Caco-2 (cell line): ENCODE results near the gene IGSF21. TPM values are rescaled to one million over a fixed set of nuclear protein-coding genes. Genes with fewer than 3 reads are reported as not detected.
A peak's percentile ranks its signal among the peaks of the same experiment; 100 is the strongest.

Experiments
- BruUV-seq: library from RNA; stranded (reverse); fragments of 400-500 nt; replicated peaks from 2 replicates; lab custom pipeline; 2021; lab: Mats Ljungman, UMichigan
- CTCF ChIA-PET: fragments of 300-600 bp; sonication (Branson Sonifier 250); formaldehyde crosslinking; loops from one replicate; lab custom pipeline; 2022; ENCODE audit warnings: antibody characterized with exemption; lab: Charles Lee
- POLR2A ChIA-PET: fragments of 300-600 bp; sonication (Branson Sonifier 250); formaldehyde crosslinking; loops from one replicate; lab custom pipeline; 2022; ENCODE audit warnings: antibody characterized with exemption; lab: Charles Lee
- DNase-seq, 2 experiments: peaks; one replicate each; pipeline versions ENCODE4 v3.0.0 to v3.0.0-alpha.2; 2020 to 2022
- H3K27me3 ChIP-seq: replicated peaks from 2 replicates; pipeline ENCODE4 v1.6.0; 2011; ENCODE audit warnings: low read length; ENCODE audit not compliant: control insufficient read depth, insufficient read depth
- H3K36me3 ChIP-seq: 2 replicates; pipeline ENCODE4 v1.5.1; 2011; ENCODE audit warnings: low read length; ENCODE audit not compliant: control insufficient read depth, insufficient read depth
- H3K4me1 ChIP-seq: fragments of 250-450 bp; sonication (Bioruptor Pico); 2 replicates; pipeline ENCODE4 v1.5.1; 2020; ENCODE audit warnings: mild to moderate bottlenecking
- H3K4me3 ChIP-seq: 2 replicates; pipeline ENCODE4 v1.5.1; 2011; ENCODE audit warnings: low read depth, mild to moderate bottlenecking, control low read depth, low read length
- H3K9me3 ChIP-seq: fragments of 250-450 bp; sonication (Bioruptor Pico); 2 replicates; pipeline ENCODE4 v1.5.1; 2020; ENCODE audit warnings: mild to moderate bottlenecking, moderate library complexity
- H3K27ac Mint-ChIP-seq: one replicate; pipeline ENCODE4 v1.8.0; 2022; ENCODE audit warnings: mixed read lengths; ENCODE audit not compliant: unreplicated experiment
- H3K27me3 Mint-ChIP-seq: one replicate; pipeline ENCODE4 v1.8.0; 2022; ENCODE audit warnings: mixed read lengths; ENCODE audit not compliant: insufficient read depth, unreplicated experiment
- H3K36me3 Mint-ChIP-seq: one replicate; pipeline ENCODE4 v1.8.0; 2022; ENCODE audit warnings: mild to moderate bottlenecking, mixed read lengths; ENCODE audit not compliant: insufficient read depth, unreplicated experiment
- H3K4me1 Mint-ChIP-seq: one replicate; pipeline ENCODE4 v1.8.0; 2022; ENCODE audit warnings: low read depth, mixed read lengths; ENCODE audit not compliant: unreplicated experiment
- H3K4me3 Mint-ChIP-seq: one replicate; pipeline ENCODE4 v1.8.0; 2022; ENCODE audit warnings: mild to moderate bottlenecking, moderate library complexity, mixed read lengths; ENCODE audit not compliant: unreplicated experiment
- H3K9me3 Mint-ChIP-seq: one replicate; pipeline ENCODE4 v1.8.0; 2022; ENCODE audit warnings: mixed read lengths; ENCODE audit not compliant: unreplicated experiment
- intact Hi-C: fragments of 100-400 bp; cut with micrococcal nuclease; formaldehyde crosslinking; loops from one replicate; pipeline ENCODE4 v1.10.0; 2022; ENCODE audit not compliant: unreplicated experiment
- total RNA-seq: library from RNA; stranded (reverse); gene quantifications from 2 replicates; pipeline ENCODE4 v1.2.3, GENCODE V29; 2022
- TF ChIP-seq, protein P1 (sequence below), 2 experiments: fragments of 200-600 bp in 1 of 2; IDR thresholded peaks; 1 replicate in 1 of 2; 2 replicates in 1 of 2; pipeline versions ENCODE4 v1.5.1 to v1.8.0; 2011 to 2022; ENCODE audit warnings: antibody characterized with exemption in 1 of 2, control low read depth in 1 of 2, inconsistent platforms in 1 of 2, low read depth in 1 of 2, low read length in 1 of 2, mild to moderate bottlenecking in 1 of 2, moderate library complexity in 1 of 2; ENCODE audit not compliant: insufficient read depth in 1 of 2, severe bottlenecking in 1 of 2, unreplicated experiment in 1 of 2

Gene IGSF21
- total RNA-seq, 1 experiment from 2014 or later = not detected

DNA sequence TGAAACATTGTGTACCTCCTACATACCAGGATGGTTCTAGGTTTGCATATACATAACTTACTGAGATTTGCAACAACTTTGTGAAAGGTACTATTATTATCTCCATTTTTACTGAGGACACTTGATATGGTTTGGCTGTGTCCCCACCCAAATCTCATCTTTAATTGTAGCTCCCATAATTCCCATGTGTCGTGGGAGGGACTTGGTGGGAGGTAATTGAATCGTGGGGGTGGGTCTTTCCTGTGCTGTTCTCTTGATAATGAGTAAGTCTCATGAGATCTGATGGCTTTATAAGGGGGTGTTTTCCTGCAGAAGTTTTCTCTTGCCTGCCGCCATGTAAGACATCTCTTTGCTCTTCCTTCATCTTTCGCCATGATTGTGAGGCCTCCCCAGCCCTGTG lies 40.1 kb downstream of the IGSF21 start:
- H3K36me3 Mint-ChIP-seq = no peaks in the 10 kb centered on the region
- no peaks in the 10 kb centered on the region for H3K9me3 Mint-ChIP-seq
- TF ChIP-seq, protein P1, sequence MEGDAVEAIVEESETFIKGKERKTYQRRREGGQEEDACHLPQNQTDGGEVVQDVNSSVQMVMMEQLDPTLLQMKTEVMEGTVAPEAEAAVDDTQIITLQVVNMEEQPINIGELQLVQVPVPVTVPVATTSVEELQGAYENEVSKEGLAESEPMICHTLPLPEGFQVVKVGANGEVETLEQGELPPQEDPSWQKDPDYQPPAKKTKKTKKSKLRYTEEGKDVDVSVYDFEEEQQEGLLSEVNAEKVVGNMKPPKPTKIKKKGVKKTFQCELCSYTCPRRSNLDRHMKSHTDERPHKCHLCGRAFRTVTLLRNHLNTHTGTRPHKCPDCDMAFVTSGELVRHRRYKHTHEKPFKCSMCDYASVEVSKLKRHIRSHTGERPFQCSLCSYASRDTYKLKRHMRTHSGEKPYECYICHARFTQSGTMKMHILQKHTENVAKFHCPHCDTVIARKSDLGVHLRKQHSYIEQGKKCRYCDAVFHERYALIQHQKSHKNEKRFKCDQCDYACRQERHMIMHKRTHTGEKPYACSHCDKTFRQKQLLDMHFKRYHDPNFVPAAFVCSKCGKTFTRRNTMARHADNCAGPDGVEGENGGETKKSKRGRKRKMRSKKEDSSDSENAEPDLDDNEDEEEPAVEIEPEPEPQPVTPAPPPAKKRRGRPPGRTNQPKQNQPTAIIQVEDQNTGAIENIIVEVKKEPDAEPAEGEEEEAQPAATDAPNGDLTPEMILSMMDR (IDR thresholded peaks at IDR 0.05; ENCODE audit: insufficient read depth in 1 of 2, low read depth in 1 of 2, low read length in 1 of 2, severe bottlenecking in 1 of 2, unreplicated experiment in 1 of 2) = no peak
- H3K27me3 Mint-ChIP-seq = peaks cover 20% of the 10 kb centered on the region
- intact Hi-C loops = no loop called here
- Histone ChIP-seq H3K9me3 (no peaks in the 10 kb centered on the region), H3K36me3 (no peaks in the 10 kb centered on the region), H3K4me1 (no peaks in the 10 kb centered on the region), H3K27me3 (no peaks in the 10 kb centered on the region; the same call in 1 of the 2 replicates), H3K4me3 (no peak overlapping the region)
- no peaks in the 10 kb centered on the region for H3K4me1 Mint-ChIP-seq
- POLR2A ChIA-PET = no interaction called here
- no peak for DNase-seq
- CTCF ChIA-PET = no interaction called here
- no peak overlapping the region for H3K4me3 Mint-ChIP-seq
- no peak overlapping the region for H3K27ac Mint-ChIP-seq
- BruUV-seq = no TSS peak

DNA sequence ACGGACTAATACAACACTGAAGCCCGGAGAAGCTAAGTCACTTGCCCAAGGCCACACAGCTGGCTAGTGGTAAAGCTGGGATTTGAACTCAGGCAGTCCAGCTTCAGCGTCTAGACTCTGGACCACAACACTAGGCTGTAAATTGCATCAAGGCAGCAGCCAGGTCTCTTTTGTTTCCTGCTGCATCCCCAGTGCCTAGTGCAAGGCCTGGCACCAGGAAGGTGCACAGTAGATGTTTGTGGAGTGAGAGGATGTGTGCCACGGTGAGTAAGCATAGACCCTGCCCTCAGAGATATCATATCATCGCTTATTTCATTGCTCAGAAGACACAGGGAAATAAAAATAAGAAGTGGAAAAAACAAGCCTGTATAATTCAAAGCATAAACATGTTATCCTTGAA lies 40.9 kb downstream of the IGSF21 start:
- POLR2A ChIA-PET = no interaction called here
- H3K27me3 ChIP-seq = no peaks in the 10 kb centered on the region; the same call in 1 of the 2 replicates
- intact Hi-C loops = no loop called here
- H3K9me3 ChIP-seq = no peaks in the 10 kb centered on the region
- no peaks in the 10 kb centered on the region for H3K4me1 Mint-ChIP-seq
- BruUV-seq = no TSS peak
- H3K27ac Mint-ChIP-seq = no peak overlapping the region
- no peaks in the 10 kb centered on the region for H3K4me1 ChIP-seq
- CTCF ChIA-PET = no interaction called here
- no peak overlapping the region for H3K4me3 Mint-ChIP-seq
- H3K27me3 Mint-ChIP-seq = peaks cover 17% of the 10 kb centered on the region
- TF ChIP-seq, protein P1 (IDR thresholded peaks at IDR 0.05; ENCODE audit: insufficient read depth in 1 of 2, low read depth in 1 of 2, low read length in 1 of 2, severe bottlenecking in 1 of 2, unreplicated experiment in 1 of 2) = no peak
- no peaks in the 10 kb centered on the region for H3K36me3 ChIP-seq
- H3K4me3 ChIP-seq = no peak overlapping the region
- no peaks in the 10 kb centered on the region for H3K36me3 Mint-ChIP-seq
- DNase-seq = no peak
- H3K9me3 Mint-ChIP-seq = no peaks in the 10 kb centered on the region

- no peaks in the 10 kb centered on the region; the same call in 1 of the 2 replicates for H3K27me3 ChIP-seq
- TF ChIP-seq, protein P1 (IDR thresholded peaks at IDR 0.05; ENCODE audit: insufficient read depth in 1 of 2, low read depth in 1 of 2, low read length in 1 of 2, severe bottlenecking in 1 of 2, unreplicated experiment in 1 of 2) = peak; percentile 14 to 35
- Mint-ChIP-seq H3K4me1 (no peaks in the 10 kb centered on the region), H3K27ac (no peak overlapping the region), H3K36me3 (no peaks in the 10 kb centered on the region), H3K4me3 (no peak overlapping the region), H3K27me3 (peaks cover 19% of the 10 kb centered on the region), H3K9me3 (no peaks in the 10 kb centered on the region)
- DNase-seq = peak in 1 of 2 experiments; percentile 7
- no peak overlapping the region for H3K4me3 ChIP-seq
- no peaks in the 10 kb centered on the region for H3K4me1 ChIP-seq
- POLR2A ChIA-PET = no interaction called here
- no peaks in the 10 kb centered on the region for H3K9me3 ChIP-seq
- no TSS peak for BruUV-seq
- no peaks in the 10 kb centered on the region for H3K36me3 ChIP-seq
- intact Hi-C loops = no loop called here
- CTCF ChIA-PET = no interaction called here
Measured at GRCh38 chr1:18149027-18149641, 41.5 kb downstream of the IGSF21 start.
